Stimulated activated naive CD8-positive, alpha-beta T cell treated with anti-CD3 and anti-CD28 coated beads, Interleukin-15, amount 100 ng/mL, for 72 hours (primary cell): Measurements from ENCODE around the gene HECTD4.
A peak's percentile ranks its signal among the peaks of the same experiment; 100 is the strongest.
"Not testable (repeated sequence)": the region's sequence is repeated elsewhere in the genome, so short reads cannot be mapped to it uniquely, and the experiment has no call there.

ENCODE experiments used
- ATAC-seq: fragments of 150-1000 bp; cut with Tn5 transposase; 2 replicates; pipeline ENCODE4 v1.10.0; 2021; ENCODE audit warnings: mild to moderate bottlenecking, moderate library complexity
- DNase-seq, 2 donors: peaks; one replicate each; pipeline ENCODE4 v3.0.0; 2021 to 2022
- H3K27ac Mint-ChIP-seq, 2 donors: one replicate each; pipeline ENCODE4 v1.8.0; 2022; ENCODE audit warnings: mild to moderate bottlenecking in 2 of 2, mixed read lengths in 2 of 2, moderate library complexity in 2 of 2
- H3K27me3 Mint-ChIP-seq: one replicate; pipeline ENCODE4 v1.8.0; 2022; ENCODE audit warnings: mixed read lengths
- H3K4me1 Mint-ChIP-seq: one replicate; pipeline ENCODE4 v1.8.0; 2022; ENCODE audit warnings: mild to moderate bottlenecking, mixed read lengths
- H3K4me3 Mint-ChIP-seq, 2 donors: one replicate each; pipeline ENCODE4 v1.8.0; 2022; ENCODE audit warnings: mild to moderate bottlenecking in 2 of 2, mixed read lengths in 2 of 2, moderate library complexity in 1 of 2
- H3K9me3 Mint-ChIP-seq, 2 donors: one replicate each; pipeline ENCODE4 v1.8.0; 2022; ENCODE audit warnings: mixed read lengths in 2 of 2

The HECTD4 gene

DNA sequence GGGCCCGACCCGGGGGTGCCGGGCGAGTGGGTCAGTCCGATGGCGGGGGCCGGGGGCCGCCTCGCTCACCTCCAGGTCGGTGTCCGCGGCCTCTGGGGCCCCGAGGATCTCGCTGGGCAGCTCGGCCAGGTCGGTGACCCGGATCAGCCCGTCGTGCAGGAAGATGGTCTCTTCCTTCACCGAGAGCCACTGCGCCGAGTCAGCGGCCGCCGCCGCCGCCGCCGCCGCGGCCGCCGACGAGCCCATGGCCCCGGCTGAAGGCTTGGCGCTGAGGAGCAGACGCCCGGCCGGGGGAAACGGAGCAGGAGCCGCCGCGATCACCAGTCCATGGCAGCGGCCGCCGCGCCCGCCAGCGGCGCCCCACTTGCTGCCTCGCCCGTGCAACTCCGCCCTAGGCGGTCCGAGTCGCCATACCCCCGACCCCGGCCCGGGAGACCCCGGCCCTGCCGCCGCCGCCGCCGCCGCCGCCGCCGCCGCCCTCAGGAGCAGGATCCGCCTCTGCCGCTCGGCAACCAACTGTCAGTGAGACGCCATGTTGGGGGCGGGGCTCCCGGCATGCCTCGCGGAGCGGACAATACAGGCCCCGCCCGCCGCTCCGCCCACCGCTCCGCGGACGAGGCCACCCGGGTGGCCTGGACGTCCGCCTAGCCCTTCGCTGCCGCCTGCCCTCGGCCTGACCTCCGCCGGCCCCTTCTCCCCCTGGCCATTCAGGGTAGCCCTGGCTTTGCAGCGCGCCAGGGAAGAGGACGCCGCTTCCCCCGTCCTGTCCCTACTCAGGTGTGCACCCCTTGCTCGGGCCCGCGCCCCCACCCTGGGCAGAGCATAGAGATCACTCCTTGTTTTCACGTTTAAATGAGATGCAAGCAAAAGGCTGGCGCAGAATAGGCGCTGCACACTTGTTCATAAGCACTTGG, at the start of gene HECTD4:
TSS of gene HECTD4 (minus strand) at position 549 of the 914 bp plus-strand sequence. CDS start at position 246, 303 bp downstream.
- ATAC-seq = peak; percentile 92
- peak; percentile 90 for DNase-seq
- peaks cover 34% of the 10 kb centered on the region for H3K4me1 Mint-ChIP-seq
- H3K27me3 Mint-ChIP-seq = no peaks in the 10 kb centered on the region
- H3K4me3 Mint-ChIP-seq = peak within 1 kb of the TSS; percentile 92 to 93
- peak within 1 kb of the TSS; percentile 92 to 94 for H3K27ac Mint-ChIP-seq
- H3K9me3 Mint-ChIP-seq = no peaks in the 10 kb centered on the region

DNA sequence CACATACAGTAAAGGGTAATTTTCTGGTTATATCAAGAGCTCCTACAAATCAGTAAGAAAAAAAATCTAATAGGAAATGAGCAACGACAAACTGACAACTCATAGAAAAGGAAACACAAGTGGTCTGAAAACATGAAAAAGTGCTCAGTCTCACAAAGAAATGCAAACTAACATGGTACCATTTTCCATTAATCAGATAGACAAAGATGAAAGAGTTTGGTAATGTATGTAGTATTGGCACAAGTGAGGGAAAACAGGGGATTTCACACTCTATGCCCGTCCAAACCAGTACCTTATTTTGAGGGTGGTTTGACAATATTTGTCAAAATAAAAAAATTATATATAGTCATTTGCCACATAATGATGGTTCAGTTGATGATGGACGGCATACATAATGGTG, 49.7 kb upstream of the HECTD4 start:
- Mint-ChIP-seq H3K27ac (peak overlapping the region in 1 of 2 donors; percentile 75), H3K27me3 (no peaks in the 10 kb centered on the region), H3K9me3 (no peaks in the 10 kb centered on the region), H3K4me3 (peak overlapping the region; percentile 28 to 29), H3K4me1 (peaks cover 34% of the 10 kb centered on the region)
- DNase-seq (no peak), ATAC-seq (peak; percentile 64)

GRCh38 chr12:112430929-112431328, 48.7 kb upstream of the HECTD4 start:
- peaks cover 40% of the 10 kb centered on the region for H3K4me1 Mint-ChIP-seq
- no peaks in the 10 kb centered on the region for H3K27me3 Mint-ChIP-seq
- peak overlapping the region; percentile 29 to 48 for H3K4me3 Mint-ChIP-seq
- DNase-seq = peak in 1 of 2 donors; percentile 31
- no peaks in the 10 kb centered on the region for H3K9me3 Mint-ChIP-seq
- peak overlapping the region; percentile 59 to 90 for H3K27ac Mint-ChIP-seq
- ATAC-seq = peak; percentile 92

GRCh38 chr12:112427760-112428159, 45.5 kb upstream of the HECTD4 start:
- Mint-ChIP-seq H3K4me1 (peaks cover 57% of the 10 kb centered on the region), H3K27me3 (no peaks in the 10 kb centered on the region), H3K27ac (peak overlapping the region in 1 of 2 donors; percentile 63), H3K4me3 (no peak overlapping the region), H3K9me3 (no peaks in the 10 kb centered on the region)
- DNase-seq (no peak), ATAC-seq (no peak)

- Mint-ChIP-seq H3K27ac (no peak overlapping the region), H3K4me1 (peaks cover 59% of the 10 kb centered on the region), H3K27me3 (no peaks in the 10 kb centered on the region), H3K4me3 (no peak overlapping the region), H3K9me3 (no peaks in the 10 kb centered on the region)
- ATAC-seq (no peak), DNase-seq (no peak)
Measured at GRCh38 chr12:112425582-112426382, 43.6 kb upstream of the HECTD4 start.

GRCh38 chr12:112424126-112424525, 41.9 kb upstream of the HECTD4 start:
- peak overlapping the region in 1 of 2 donors; percentile 73 for H3K27ac Mint-ChIP-seq
- peak overlapping the region in 1 of 2 donors; percentile 6 for H3K4me3 Mint-ChIP-seq
- peaks cover 63% of the 10 kb centered on the region for H3K4me1 Mint-ChIP-seq

GRCh38 chr12:112422531-112422930, 40.3 kb upstream of the HECTD4 start:
- peaks cover 58% of the 10 kb centered on the region for H3K4me1 Mint-ChIP-seq
- no peaks in the 10 kb centered on the region for H3K27me3 Mint-ChIP-seq
- no peaks in the 10 kb centered on the region for H3K9me3 Mint-ChIP-seq
- peak overlapping the region in 1 of 2 donors; percentile 17 for H3K4me3 Mint-ChIP-seq
- DNase-seq = no peak
- no peak for ATAC-seq
- H3K27ac Mint-ChIP-seq = peak overlapping the region in 1 of 2 donors; percentile 12

More at GRCh38 chr12:112424126-112424525, 41.9 kb upstream of the HECTD4 start:
- Mint-ChIP-seq H3K27me3 (no peaks in the 10 kb centered on the region), H3K9me3 (no peaks in the 10 kb centered on the region)
- DNase-seq = no peak
- ATAC-seq = no peak

GRCh38 chr12:112421363-112421762, 39.1 kb upstream of the HECTD4 start:
- H3K27ac Mint-ChIP-seq = peak overlapping the region in 1 of 2 donors; percentile 62
- H3K9me3 Mint-ChIP-seq = no peaks in the 10 kb centered on the region
- H3K27me3 Mint-ChIP-seq = no peaks in the 10 kb centered on the region
- peaks cover 56% of the 10 kb centered on the region for H3K4me1 Mint-ChIP-seq
- no peak for ATAC-seq
- DNase-seq = no peak
- H3K4me3 Mint-ChIP-seq = peak overlapping the region; percentile 1 to 44

DNA sequence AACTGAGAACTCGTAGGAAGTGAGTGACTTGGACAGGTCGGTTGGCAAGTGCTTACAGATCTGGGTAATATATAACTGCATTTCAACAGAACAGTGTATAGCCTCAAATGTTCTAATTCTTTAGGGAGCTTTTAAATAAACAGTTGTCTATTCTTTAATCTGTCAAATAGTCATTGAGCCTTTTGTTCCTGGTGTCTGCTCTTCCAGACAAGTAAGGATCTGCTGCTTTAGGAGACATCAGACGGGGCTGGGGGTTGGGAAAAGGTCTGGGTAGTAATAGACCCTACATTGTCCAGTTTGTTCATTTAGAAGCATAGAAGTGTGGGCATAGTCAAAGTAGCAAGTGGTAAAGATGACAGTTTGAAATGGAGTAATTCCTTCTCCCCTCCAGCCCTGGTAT, 38.5 kb upstream of the HECTD4 start:
- Mint-ChIP-seq H3K4me1 (peaks cover 50% of the 10 kb centered on the region), H3K27ac (no peak overlapping the region)
- ATAC-seq = no peak

DNA sequence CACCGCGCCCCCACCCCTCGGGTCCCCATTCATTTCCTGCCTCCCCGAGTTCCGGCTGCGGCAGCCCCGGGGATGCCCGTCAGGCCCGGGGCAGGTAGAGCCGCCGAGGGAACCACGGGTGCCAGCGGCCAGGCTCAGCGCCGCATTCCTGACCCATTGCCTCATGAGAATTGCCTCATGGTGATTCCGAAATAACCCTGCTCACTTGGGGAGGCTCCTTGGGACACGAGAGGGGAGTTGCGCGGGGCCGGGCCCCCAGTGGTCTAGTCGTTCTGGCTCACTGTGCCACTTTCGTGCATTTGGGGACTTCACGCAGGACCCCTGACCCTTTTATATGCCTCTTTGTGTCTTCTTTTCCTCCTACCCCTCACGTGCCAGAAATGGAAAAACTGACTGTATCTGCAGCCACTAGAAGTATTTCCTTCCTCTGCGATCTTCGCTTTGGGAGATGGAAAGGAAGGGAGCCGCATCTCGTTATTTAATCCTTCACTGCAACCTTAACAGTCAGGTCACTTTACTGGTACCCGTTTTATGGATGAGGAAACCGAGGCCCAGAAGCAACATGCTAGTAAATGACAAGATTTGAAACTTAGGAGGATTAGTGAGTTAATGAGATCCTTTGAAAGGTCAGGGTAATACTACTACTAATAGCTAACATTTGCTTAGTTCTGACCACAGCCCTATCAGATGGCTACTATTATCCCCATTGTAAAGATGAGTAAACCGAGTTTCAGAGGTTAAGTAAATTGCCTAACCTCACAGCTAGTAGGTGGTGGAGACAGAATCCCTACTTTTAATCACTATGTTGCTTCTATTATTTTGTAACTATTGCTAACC, 37.3 kb upstream of the HECTD4 start:
- Mint-ChIP-seq H3K4me3 (peak overlapping the region; percentile 94 to 98), H3K9me3 (no peaks in the 10 kb centered on the region), H3K27ac (peak overlapping the region; percentile 98), H3K4me1 (peaks cover 44% of the 10 kb centered on the region), H3K27me3 (no peaks in the 10 kb centered on the region)
- peak; percentile 77 for ATAC-seq
- no peak for DNase-seq

More for the DNA sequence above, 38.5 kb upstream of the HECTD4 start:
- Mint-ChIP-seq H3K9me3 (no peaks in the 10 kb centered on the region), H3K4me3 (peak overlapping the region; percentile 94 to 98), H3K27me3 (no peaks in the 10 kb centered on the region)
- no peak for DNase-seq

DNA sequence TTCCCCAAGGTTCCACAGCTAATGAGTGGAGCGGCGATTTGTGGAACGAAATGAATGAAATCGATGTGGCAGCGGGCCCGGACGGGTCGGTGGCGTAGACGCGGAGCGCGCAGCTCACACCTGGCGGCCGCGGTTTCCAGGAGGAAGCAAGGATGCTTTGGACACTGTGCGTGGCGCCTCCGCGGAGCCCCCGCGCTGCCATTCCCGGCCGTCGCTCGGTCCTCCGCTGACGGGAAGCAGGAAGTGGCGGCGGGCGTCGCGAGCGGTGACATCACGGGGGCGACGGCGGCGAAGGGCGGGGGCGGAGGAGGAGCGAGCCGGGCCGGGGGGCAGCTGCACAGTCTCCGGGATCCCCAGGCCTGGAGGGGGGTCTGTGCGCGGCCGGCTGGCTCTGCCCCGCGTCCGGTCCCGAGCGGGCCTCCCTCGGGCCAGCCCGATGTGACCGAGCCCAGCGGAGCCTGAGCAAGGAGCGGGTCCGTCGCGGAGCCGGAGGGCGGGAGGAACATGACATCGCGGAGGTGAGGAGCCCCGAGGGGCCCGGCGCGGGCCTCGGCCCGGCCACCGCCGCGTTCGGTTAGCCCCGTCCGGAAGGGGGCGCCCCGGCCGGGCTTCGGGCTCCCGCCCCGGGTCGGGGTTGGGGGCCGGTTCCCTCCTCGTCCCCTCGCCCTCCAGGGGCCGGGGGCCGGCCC, 36.5 kb upstream of the HECTD4 start, which contains the start of gene PTPN11:
TSS of gene PTPN11 (plus strand) at position 340 of the 689 bp plus-strand sequence. CDS start at position 505, 165 bp downstream.
- Mint-ChIP-seq H3K27ac (peak within 1 kb of the TSS; percentile 98 to 99), H3K4me3 (peak within 1 kb of the TSS; percentile 98 to 99), H3K9me3 (no peaks in the 10 kb centered on the region), H3K27me3 (no peaks in the 10 kb centered on the region), H3K4me1 (peaks cover 36% of the 10 kb centered on the region)
- peak; percentile 91 for ATAC-seq
- DNase-seq = peak; percentile 88 to 92

DNA sequence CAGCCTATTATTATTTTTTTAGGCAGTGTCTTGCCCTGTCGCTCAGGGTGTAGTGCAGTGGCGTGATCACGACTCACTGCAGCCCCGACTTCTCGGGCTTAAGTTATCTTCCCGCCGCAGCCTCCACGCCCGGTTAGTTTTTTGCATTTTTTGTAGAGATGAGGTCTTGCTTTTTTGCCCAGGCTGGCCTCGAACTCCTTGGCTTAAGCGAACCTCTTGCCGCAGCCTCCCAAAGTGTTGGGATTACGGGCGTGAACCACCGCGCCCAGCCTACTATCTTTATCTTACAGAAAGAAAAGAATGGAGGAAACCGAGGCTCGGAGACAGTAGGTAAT, 36.0 kb upstream of the HECTD4 start:
- peak overlapping the region; percentile 90 to 99 for H3K4me3 Mint-ChIP-seq
- H3K4me1 Mint-ChIP-seq = peaks cover 35% of the 10 kb centered on the region
- H3K27ac Mint-ChIP-seq = peak overlapping the region; percentile 95 to 99
- DNase-seq (no peak), ATAC-seq (no peak)
- no peaks in the 10 kb centered on the region for H3K9me3 Mint-ChIP-seq
- H3K27me3 Mint-ChIP-seq = no peaks in the 10 kb centered on the region

GRCh38 chr12:112415457-112415856, 33.2 kb upstream of the HECTD4 start:
- H3K4me1 Mint-ChIP-seq = peaks cover 18% of the 10 kb centered on the region
- not testable (repeated sequence) for H3K27ac Mint-ChIP-seq, H3K4me3 Mint-ChIP-seq, H3K9me3 Mint-ChIP-seq, ATAC-seq, H3K27me3 Mint-ChIP-seq, DNase-seq

DNA sequence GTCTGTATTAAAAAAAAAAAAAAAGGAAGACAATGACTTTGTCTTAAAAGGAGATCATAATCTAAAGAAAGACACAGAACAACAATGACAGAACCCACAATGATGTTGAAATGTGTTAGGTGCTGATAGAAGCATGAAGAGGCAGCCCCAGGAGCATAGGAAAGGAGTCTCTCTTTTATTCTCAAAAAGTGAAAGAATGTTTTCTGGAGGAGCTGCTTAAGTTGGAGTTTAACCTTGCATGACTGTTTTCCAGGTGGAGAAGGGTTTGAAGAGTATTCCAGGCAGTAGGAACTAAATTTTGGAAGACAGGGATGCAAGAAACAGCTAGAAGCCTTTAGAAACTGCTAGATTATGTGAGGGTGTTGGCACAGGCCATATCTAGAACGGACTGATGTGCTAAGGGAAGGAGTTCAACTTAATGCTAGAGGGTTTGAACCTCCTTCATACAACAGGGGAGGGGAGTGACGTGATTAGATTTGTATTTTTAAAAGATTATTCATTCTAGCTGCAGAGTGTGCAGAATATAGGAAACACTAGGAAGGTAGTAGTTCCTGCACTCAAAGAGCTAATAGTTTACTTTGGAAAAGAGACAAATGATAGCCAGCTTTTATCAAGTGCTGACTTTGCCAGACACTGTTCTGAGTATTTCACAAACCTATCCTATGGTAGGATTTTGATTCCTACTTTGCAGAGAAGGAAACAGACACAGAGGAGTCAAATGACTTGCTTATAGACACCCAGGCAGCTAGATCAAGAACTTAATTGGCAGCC, 31.8 kb upstream of the HECTD4 start:
- ATAC-seq (no peak), DNase-seq (no peak)
- no peaks in the 10 kb centered on the region for H3K27me3 Mint-ChIP-seq
- no peak overlapping the region for H3K27ac Mint-ChIP-seq
- peaks cover 17% of the 10 kb centered on the region for H3K4me1 Mint-ChIP-seq
- H3K4me3 Mint-ChIP-seq = no peak overlapping the region
- H3K9me3 Mint-ChIP-seq = no peaks in the 10 kb centered on the region
